GM21529 (cell line): ENCODE results near the gene CEL.

Experiments used
- ATAC-seq: cut with Tn5 transposase; IDR thresholded peaks from one replicate; pipeline ENCODE4 v1.9.1; 2021; ENCODE audit not compliant: unreplicated experiment

CEL gene

DNA sequence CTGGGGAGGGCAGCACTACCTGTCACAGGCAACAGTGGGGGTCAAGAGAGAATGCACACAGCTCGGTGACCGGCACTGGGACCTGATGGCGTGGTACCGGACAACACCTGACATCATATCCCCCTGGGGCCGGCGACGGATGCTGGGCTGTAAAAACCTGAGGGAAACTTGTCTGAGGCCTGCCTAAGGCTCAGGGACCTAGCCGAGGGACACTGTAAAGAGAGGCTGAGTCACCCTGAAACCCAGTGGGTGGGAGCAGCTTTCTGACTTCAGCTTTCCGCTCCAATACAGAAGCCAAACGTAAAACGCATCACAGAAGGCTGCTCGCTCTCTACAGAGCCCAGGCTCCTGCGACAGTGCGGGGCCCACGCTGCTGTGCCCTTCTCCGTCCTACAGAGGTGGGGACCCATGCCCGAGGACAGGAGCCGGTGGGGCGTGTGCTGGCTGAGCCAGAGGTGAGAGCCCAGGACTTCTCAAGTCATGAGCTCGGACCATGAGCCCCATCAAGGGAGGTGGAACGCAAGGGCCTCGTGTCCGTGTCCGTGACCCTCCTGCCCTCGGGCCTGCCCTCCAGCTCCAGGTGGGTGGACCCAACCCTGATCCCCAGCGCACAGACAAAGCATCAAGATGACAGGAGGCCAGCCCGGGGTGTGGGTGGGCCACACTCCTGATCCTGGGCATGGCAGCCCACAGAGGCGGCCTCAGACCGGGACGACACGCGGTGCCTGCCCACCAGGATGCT is 54.0 kb downstream of the CEL start:
- ATAC-seq, result peak; percentile 81

DNA sequence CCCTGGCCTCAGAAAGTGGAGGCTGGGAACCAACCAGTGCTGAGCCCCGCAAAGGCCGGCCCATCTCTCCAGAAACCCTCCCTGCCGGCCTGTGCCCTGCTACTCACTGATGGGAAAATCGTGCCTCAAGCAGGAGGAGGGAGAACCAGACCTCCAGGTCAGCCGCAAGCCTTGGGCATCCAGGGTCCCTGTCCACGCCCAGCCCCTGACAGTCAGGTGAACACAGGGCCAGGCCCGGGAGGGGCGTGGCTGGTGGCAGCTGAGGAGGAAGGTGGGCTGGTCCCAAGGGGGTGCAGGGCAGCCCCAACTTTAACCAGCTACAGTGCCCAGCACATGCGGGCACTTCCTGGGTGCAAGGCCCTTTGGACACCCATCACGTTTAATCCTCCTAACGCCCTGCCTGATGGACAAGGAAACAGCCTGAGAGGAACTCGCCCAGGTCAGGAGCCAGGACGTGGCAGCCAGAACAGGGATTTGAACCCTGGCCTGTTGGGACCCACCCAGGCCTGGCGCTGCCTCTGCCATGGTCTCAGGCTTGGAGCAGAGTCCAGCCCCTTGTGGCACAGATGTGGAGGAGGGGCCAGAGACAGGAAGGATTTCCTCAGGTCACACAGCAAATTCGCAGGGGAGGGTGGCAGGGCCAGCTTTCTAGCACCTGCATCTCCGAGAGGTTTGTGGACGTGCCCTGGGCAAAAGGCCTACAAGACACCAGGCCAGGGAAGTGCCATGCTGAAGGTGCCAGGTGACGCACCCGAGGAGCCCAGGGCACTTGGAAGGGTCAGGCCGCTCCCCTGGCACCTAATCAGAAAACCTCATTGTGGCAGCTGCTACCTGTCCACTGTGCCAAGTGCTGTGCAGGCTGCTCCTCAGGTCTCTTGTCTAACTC is 54.8 kb downstream of the CEL start:
- no peak for ATAC-seq

DNA sequence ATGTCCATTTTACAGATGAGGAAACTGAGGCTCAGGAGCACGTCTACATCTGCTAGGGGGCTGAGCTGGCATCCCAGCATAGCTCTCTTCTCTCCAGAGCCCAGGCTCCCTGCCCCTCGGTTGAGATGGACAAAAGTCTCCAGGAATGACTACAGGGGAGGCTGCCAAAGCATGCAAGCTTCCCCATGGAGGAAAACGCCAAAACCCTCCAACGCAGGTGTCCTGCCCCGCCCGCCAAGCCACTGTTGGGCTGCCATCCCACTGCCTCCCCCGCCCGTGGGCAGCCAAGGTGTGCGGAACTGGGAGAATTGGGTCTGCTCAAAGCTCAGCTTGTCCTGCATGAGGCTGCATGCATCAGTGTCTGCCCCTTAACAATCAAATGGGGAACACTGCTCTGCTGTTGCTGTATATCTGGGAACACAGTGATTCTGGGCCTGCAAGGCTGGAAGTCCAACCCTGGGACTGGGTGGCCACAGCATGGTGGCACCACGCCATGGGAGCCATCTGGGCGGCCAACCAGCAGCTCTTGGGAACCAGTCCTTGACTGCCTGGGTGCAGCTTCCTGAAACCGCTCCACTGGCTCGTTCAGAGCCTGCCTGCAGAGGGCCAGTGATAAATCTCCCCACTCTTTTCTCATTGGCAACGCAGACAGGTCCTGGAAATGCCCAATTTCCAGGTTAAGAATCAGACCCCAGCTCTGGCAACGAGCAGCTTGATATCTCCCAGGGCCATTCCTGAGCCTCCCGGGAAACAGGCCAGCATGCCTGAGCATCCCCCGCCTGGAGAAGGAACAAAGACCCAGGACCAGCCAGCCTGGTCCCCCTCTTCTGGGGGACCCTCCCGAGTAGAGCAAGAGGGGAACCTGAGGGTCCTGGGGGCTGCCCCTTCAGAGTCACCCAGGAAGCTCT is 55.7 kb downstream of the CEL start:
- ATAC-seq, result no peak

DNA sequence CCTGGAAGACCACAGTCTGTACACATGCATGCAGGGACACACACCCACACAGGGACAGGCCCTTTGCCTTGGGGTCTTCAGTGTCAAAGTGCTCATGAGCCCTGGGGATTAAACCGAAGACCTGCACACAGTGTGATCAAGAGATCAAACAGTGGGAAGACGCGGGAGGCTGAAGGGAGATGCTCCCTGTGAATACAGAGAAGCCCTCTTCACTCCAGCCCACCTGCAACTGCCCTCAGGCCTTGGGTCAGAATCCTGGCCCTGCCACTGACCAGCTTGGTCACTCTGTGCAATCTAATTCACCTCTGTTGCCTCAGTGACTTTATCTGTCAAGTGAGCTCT is 56.4 kb downstream of the CEL start:
- ATAC-seq, result no peak

DNA sequence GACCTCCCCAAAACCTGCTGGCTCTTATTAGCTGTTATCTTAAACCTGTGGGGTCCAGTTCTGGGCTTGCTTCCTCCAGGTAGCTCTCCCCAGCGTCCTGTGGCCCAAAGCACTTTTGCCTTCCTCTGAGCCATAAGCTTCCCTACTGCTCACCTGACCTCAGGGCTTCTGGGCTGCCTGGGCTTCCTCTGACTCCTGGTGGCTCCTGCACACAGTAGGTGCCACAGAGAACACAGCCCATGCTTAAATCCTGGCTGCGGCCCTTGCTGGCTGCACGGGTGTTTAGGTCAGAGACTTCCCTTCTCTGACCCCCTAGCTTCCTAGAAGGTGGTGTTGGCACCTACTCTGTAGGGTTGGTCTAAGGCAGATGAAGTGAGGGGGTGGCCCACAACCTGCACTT is 56.8 kb downstream of the CEL start:
- ATAC-seq, result no peak

DNA sequence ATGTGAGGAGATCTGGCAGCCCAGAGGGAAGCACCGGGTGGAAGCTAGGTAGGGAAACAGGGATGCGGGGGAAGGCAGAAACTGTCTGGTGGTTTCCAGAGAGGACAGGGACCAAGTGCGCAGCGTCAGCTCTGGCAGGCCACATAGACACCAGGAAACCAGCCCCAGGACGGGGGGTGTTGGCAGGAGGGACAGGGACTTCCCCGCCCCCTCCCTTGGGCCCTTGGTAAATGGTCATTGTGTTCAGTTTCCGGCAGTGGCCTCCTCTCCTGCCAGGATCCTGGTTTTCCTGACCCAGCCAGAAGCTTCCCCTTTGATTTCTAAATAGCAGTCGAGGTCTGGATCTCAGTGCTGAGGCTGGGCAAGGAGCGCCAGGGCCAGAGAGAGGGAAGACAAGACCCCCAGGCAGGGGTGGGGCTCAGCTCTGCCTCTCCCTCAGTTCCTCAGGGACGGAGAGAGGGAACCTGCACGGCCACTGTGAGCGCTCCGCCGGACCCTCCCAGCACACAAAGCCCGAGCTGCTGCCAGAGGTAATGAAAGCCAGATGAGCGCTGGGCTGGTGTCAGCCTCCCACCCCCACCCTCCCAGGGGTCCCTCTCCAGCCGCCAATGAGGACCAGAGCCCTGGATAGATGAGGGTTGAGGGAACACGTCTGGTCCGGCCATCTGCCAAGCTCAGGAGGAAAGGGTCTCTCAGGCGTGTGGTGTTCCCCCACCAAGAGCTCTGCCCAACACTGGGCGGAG is 57.5 kb downstream of the CEL start:
- no peak for ATAC-seq

DNA sequence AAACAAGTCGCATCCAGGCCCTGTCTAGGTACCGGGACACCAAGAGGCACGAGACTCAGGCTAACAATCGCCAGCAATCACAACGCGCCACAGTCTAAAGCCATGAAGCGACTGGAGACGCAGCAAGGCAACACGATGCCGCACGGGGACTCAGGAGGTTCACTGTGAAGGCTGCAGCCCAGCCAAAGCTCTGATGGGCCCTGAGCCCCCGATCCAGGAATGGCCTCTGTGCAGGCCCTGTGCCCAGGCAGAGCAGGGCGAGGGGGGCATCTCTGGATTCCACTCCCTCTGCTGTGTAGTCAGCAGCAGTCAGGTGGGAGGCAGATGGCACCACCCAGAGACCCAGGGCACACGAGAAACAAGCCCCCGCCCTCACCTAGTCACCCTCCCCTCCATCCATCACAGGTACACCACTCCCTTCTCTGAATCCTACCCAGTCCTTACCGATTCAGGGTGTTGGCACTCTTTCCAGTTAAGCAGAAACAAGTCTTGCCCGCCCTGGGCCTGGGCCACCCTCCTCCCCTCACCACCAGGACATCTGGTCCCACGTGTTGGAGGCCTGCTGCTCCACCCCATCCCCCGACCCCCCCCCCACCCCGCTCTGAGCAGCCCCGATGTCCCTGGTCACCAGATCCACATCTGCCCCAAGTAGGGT is 58.2 kb downstream of the CEL start:
- ATAC-seq, result no peak

DNA sequence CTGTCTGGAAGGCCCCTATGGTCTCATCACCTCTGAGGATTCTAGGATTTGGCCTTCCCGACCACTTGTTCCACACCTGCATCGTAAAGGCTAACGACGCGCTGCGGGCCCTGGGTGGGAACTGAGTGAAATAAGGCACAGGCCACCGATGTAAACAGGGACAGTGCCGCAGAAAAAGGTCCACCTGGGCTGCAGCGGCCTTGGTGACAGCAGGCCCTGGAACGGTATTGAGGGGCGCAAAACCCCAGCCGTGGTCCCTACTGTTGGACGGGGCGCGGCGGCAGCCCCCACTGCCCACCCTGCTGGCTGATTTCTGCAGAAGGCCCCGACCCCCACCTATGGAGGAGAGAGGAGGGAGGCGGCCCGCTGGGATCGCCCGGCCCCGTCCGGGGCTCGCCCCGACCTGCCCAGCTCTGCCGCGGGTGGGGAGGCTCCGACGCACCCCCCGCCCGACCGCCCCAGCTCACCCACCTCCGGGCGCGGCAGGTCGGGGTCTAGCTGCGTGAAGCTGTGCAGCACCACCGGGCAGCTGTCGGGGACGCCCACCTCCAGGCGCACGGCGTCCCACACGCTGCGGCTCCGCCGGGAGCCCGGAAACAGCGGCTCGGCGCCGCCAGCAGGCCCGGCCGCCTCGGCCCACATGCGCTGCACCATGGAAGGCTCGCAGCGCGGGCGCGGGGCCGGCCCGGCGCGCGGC is 58.9 kb downstream of the CEL start:
- no peak for ATAC-seq
